ENCODE measurements around the gene GNG8.

Gene GNG8

DNA sequence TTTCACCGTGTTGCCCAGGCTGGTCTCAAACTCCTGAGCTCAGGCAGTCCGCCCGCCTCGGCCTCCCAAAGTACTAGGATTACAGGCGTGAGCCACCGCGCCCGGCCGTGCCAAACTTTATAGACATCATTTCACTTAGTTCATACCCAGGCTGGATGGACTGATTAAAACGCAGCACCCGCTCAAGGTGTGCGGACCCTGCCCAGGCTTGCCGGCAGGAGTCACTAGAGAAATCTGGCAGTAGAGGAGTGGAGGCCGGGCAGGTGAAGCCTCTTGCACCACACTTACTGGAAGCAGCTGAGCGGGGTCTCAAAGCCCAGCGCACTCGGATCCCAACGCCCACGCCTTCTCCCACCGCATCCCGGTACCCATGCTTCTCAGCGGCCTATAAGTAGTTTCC lies 22.5 kb downstream of the GNG8 start:
- H3K9me3 ChIP-seq (ENCODE audit: control insufficient read depth, insufficient read depth, low read length): no peaks in the 10 kb centered on the region
- H3K4me3 ChIP-seq (ENCODE audit: low read depth, low read length): no peak overlapping the region
- H3K9ac ChIP-seq (ENCODE audit: low read depth, low read length): no peak overlapping the region

DNA sequence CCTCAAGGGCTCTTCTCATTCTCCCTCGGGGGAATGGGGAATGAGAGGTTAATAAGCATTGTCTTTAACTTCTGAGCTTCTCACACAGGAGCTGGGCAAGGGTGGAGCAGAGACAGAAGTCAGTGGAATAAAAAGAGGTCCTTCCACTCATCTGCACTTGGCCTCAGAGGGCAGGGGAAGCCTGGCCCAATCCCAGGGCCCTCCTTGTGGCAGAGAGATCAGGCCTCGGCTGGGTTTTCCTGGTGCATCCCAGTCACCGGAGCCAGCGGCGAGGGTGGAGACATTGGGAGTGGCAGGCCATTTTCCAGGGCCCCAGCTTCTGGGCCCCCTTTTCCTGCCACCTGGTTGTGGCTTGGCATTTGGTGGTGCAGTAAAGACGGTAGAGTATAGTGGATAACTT lies 24.2 kb downstream of the GNG8 start:
- Histone ChIP-seq H3K4me1 (ENCODE audit: control insufficient read depth, insufficient read depth, low read length) (no peaks in the 10 kb centered on the region), H3K9me3 (ENCODE audit: control insufficient read depth, insufficient read depth, low read length) (no peaks in the 10 kb centered on the region), H3K27me3 (ENCODE audit: control insufficient read depth, insufficient read depth, low read length) (no peaks in the 10 kb centered on the region), H3K4me3 (ENCODE audit: low read depth, low read length) (no peak overlapping the region), H3K9ac (ENCODE audit: low read depth, low read length) (no peak overlapping the region), H3K36me3 (ENCODE audit: control insufficient read depth, insufficient read depth, low read length) (peaks cover 29% of the 10 kb centered on the region)

More for the DNA sequence above, 22.5 kb downstream of the GNG8 start:
- Histone ChIP-seq H3K4me1 (ENCODE audit: control insufficient read depth, insufficient read depth, low read length) (no peaks in the 10 kb centered on the region), H3K27me3 (ENCODE audit: control insufficient read depth, insufficient read depth, low read length) (no peaks in the 10 kb centered on the region), H3K36me3 (ENCODE audit: control insufficient read depth, insufficient read depth, low read length) (peaks cover 13% of the 10 kb centered on the region)

DNA sequence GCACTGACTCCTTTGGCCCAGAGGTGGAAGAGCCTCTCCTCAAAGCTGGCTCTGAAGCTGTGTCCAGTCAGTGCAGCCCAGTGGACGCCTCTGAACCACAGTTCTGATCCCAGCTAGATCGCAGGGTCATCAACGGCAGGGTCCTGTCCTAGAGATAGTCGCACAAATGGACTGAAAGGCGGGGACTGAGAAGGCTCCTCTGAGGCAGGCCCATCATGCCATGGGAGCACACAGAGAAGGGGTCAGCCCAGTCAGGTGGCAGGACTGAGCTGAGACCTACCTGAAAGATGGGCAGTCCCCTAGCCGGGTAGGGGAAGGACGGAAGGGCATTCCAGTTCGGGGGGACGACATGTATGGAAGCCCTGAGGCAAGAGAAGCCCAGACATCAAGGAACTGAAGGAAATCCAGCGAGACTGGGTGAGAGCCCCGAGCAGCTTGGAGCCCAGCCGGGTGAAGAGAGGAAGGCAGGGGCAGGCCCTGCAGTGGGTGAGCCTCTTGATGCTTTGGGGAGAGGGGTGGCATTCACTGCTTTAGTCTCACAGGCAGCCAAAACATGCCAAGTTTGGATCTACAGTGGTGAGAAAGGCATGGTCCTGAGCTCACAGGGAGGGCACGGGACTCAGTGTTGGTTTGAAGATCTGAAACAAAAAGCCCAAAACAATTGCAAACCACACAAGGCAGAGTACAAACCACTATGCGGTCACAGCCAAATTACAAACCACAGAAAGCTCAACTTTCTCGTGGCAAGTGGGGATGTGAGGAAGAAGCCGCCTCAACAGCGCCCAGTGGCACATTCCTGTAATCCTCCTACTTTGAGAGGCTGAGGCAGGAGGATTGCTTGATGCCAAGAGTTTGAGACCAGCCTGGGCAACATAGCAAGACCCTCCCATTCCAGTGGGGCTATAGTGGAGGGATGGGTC lies 24.9 kb downstream of the GNG8 start:
- Histone ChIP-seq H3K9ac (ENCODE audit: low read depth, low read length) (no peak overlapping the region), H3K36me3 (ENCODE audit: control insufficient read depth, insufficient read depth, low read length) (peaks cover 35% of the 10 kb centered on the region), H3K9me3 (ENCODE audit: control insufficient read depth, insufficient read depth, low read length) (no peaks in the 10 kb centered on the region), H3K4me1 (ENCODE audit: control insufficient read depth, insufficient read depth, low read length) (no peaks in the 10 kb centered on the region), H3K4me3 (ENCODE audit: low read depth, low read length) (no peak overlapping the region), H3K27me3 (ENCODE audit: control insufficient read depth, insufficient read depth, low read length) (no peaks in the 10 kb centered on the region)

DNA sequence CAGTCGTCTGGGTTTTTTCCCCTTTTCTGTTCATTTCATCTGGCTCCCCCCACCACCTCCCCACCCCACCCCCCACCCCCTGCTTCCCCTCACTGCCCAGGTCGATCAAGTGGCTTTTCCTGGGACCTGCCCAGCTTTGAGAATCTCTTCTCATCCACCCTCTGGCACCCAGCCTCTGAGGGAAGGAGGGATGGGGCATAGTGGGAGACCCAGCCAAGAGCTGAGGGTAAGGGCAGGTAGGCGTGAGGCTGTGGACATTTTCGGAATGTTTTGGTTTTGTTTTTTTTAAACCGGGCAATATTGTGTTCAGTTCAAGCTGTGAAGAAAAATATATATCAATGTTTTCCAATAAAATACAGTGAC lies 25.6 kb downstream of the GNG8 start:
- H3K9ac ChIP-seq (ENCODE audit: low read depth, low read length): no peak overlapping the region
- no peak overlapping the region for H3K4me3 ChIP-seq (ENCODE audit: low read depth, low read length)
- no peaks in the 10 kb centered on the region for H3K27me3 ChIP-seq (ENCODE audit: control insufficient read depth, insufficient read depth, low read length)
- no peaks in the 10 kb centered on the region for H3K9me3 ChIP-seq (ENCODE audit: control insufficient read depth, insufficient read depth, low read length)
- no peaks in the 10 kb centered on the region for H3K4me1 ChIP-seq (ENCODE audit: control insufficient read depth, insufficient read depth, low read length)
- H3K36me3 ChIP-seq (ENCODE audit: control insufficient read depth, insufficient read depth, low read length): peaks cover 42% of the 10 kb centered on the region

DNA sequence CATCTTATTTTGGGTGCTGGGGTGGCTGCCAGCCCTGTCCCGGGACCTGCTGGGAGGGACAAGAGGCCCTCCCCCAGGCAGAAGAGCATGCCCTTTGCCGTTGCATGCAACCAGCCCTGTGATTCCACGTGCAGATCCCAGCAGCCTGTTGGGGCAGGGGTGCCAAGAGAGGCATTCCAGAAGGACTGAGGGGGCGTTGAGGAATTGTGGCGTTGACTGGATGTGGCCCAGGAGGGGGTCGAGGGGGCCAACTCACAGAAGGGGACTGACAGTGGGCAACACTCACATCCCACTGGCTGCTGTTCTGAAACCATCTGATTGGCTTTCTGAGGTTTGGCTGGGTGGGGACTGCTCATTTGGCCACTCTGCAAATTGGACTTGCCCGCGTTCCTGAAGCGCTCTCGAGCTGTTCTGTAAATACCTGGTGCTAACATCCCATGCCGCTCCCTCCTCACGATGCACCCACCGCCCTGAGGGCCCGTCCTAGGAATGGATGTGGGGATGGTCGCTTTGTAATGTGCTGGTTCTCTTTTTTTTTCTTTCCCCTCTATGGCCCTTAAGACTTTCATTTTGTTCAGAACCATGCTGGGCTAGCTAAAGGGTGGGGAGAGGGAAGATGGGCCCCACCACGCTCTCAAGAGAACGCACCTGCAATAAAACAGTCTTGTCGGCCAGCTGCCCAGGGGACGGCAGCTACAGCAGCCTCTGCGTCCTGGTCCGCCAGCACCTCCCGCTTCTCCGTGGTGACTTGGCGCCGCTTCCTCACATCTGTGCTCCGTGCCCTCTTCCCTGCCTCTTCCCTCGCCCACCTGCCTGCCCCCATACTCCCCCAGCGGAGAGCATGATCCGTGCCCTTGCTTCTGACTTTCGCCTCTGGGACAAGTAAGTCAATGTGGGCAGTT lies 26.2 kb downstream of the GNG8 start:
- no peaks in the 10 kb centered on the region for H3K9me3 ChIP-seq (ENCODE audit: control insufficient read depth, insufficient read depth, low read length)
- H3K9ac ChIP-seq (ENCODE audit: low read depth, low read length): no peak overlapping the region
- H3K36me3 ChIP-seq (ENCODE audit: control insufficient read depth, insufficient read depth, low read length): peaks cover 44% of the 10 kb centered on the region
- H3K4me3 ChIP-seq (ENCODE audit: low read depth, low read length): no peak overlapping the region
- H3K27me3 ChIP-seq (ENCODE audit: control insufficient read depth, insufficient read depth, low read length): no peaks in the 10 kb centered on the region
- no peaks in the 10 kb centered on the region for H3K4me1 ChIP-seq (ENCODE audit: control insufficient read depth, insufficient read depth, low read length)

DNA sequence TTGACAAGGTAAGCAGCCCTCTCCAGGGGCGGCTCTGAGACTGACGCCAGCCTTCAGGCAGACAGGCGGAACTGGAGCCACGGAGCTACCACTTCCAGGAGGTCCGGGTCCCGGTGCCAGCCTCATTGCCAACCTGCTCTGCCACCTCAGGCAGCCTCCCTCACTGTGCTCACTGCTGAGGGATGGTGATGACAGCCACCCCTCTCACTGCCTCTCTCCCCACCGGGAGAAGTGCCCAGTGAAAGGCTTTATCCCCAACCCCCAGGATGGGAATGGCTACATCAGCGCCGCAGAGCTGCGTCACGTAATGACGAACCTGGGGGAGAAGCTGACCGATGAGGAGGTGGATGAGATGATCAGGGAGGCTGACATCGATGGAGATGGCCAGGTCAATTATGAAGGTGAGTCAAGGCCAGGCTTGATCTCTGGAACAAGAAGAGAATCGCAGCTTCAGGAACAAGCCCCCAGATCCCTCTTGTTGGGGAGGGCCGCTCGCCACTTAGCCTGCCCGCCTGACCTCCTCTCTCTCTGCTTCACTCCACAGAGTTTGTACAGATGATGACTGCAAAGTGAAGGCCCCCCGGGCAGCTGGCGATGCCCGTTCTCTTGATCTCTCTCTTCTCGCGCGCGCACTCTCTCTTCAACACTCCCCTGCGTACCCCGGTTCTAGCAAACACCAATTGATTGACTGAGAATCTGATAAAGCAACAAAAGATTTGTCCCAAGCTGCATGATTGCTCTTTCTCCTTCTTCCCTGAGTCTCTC lies 27.2 kb downstream of the GNG8 start:
- Histone ChIP-seq H3K27me3 (ENCODE audit: control insufficient read depth, insufficient read depth, low read length) (no peaks in the 10 kb centered on the region), H3K36me3 (ENCODE audit: control insufficient read depth, insufficient read depth, low read length) (peaks cover 44% of the 10 kb centered on the region), H3K9me3 (ENCODE audit: control insufficient read depth, insufficient read depth, low read length) (no peaks in the 10 kb centered on the region), H3K9ac (ENCODE audit: low read depth, low read length) (no peak overlapping the region), H3K4me3 (ENCODE audit: low read depth, low read length) (no peak overlapping the region), H3K4me1 (ENCODE audit: control insufficient read depth, insufficient read depth, low read length) (no peaks in the 10 kb centered on the region)

DNA sequence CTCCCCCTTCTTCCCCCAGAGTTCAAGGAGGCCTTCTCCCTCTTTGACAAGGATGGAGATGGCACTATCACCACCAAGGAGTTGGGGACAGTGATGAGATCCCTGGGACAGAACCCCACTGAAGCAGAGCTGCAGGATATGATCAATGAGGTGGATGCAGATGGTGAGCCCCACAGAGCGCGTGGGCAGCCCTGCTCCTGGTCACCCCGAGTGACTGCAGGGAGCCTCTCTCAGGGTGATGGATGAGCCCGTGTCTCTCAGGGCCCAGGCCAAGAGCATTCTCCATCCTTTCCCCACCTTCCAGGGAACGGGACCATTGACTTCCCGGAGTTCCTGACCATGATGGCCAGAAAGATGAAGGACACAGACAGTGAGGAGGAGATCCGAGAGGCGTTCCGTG lies 27.8 kb downstream of the GNG8 start:
- no peak overlapping the region for H3K9ac ChIP-seq (ENCODE audit: low read depth, low read length)
- H3K36me3 ChIP-seq (ENCODE audit: control insufficient read depth, insufficient read depth, low read length): peaks cover 45% of the 10 kb centered on the region
- no peaks in the 10 kb centered on the region for H3K9me3 ChIP-seq (ENCODE audit: control insufficient read depth, insufficient read depth, low read length)
- no peak overlapping the region for H3K4me3 ChIP-seq (ENCODE audit: low read depth, low read length)
- H3K4me1 ChIP-seq (ENCODE audit: control insufficient read depth, insufficient read depth, low read length): peaks cover 3% of the 10 kb centered on the region
- no peaks in the 10 kb centered on the region for H3K27me3 ChIP-seq (ENCODE audit: control insufficient read depth, insufficient read depth, low read length)

DNA sequence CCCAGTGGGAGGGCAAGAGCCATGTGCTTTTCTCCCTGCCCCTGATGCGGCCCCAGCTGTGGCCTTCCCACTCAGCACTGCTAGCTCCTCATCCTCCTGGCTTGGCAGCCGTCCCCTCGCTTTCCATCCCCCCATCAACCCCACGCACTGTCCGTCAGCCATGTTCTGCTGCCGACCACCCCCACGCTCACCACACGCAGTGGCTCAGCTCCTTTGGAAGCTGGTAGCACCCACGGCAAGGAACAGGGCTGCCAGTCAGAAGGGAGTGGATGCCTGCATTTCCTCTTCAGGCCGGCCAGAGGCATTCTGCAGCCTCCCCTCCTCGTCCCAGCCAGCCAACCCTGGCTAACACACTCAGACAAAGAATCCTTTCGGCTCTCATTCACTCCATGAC lies 28.6 kb downstream of the GNG8 start:
- H3K4me3 ChIP-seq (ENCODE audit: low read depth, low read length): no peak overlapping the region
- H3K27me3 ChIP-seq (ENCODE audit: control insufficient read depth, insufficient read depth, low read length): no peaks in the 10 kb centered on the region
- H3K9ac ChIP-seq (ENCODE audit: low read depth, low read length): no peak overlapping the region
- H3K9me3 ChIP-seq (ENCODE audit: control insufficient read depth, insufficient read depth, low read length): no peaks in the 10 kb centered on the region
- H3K4me1 ChIP-seq (ENCODE audit: control insufficient read depth, insufficient read depth, low read length): peaks cover 3% of the 10 kb centered on the region
- H3K36me3 ChIP-seq (ENCODE audit: control insufficient read depth, insufficient read depth, low read length): peaks cover 52% of the 10 kb centered on the region

DNA sequence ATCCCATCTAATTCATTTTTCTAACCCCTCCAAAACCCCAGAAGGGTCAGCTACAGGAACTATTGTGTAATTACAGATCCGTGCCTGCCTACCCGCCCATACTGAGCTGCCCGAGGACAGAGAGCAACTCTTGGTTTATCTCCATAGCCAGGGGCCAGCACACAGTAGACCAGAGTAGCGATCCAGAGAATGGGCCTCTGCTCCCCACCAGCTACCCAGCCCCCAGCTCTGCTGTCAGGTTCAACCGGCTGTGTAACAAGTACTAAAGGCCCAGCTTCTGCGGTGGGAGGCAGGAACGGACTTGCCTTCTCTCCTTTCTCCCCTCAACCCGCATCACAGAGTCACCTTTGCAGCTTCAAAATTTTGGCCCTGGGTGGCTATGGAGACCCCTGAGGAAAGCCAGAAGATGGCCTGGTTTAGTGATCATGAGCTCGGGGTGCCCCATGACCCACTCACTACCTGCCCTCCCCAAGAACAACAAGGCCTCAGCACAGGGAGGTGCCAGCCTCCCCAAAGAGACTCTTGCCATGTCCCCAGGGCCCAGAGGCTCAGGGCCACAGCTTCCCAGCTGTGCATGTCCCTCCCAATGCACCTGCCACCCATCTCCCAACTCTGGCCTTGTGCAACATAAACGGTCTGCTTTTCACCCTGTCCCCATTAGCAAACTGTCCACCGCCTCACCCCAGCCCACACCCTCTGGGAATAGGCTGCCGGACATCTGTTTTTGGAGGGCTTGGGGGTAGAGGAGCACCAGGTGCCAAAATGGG lies 29.1 kb downstream of the GNG8 start:
- no peaks in the 10 kb centered on the region for H3K27me3 ChIP-seq (ENCODE audit: control insufficient read depth, insufficient read depth, low read length)
- peaks cover 52% of the 10 kb centered on the region for H3K36me3 ChIP-seq (ENCODE audit: control insufficient read depth, insufficient read depth, low read length)
- H3K4me3 ChIP-seq (ENCODE audit: low read depth, low read length): no peak overlapping the region
- peaks cover 3% of the 10 kb centered on the region for H3K4me1 ChIP-seq (ENCODE audit: control insufficient read depth, insufficient read depth, low read length)
- no peaks in the 10 kb centered on the region for H3K9me3 ChIP-seq (ENCODE audit: control insufficient read depth, insufficient read depth, low read length)
- no peak overlapping the region for H3K9ac ChIP-seq (ENCODE audit: low read depth, low read length)

DNA sequence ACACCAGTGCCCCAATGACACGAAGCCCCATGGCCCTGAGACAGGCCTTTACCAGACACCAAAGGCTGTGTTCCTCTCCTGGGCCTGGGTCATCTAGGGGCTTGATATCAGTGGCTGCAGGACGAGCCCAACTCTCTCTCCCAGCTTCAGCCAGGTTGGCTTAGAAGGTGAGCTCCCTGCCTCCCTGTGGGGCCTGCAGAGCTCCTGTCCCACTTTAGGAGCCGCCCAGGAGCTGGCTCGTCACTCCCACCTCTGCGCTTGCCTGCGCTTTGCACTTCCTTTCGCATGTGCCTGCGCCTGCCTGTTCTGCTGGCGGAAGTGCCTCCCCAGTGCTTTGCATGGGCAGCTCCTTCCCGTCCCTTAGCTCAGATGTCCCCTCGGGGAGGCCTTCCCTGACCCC lies 30.0 kb downstream of the GNG8 start:
- no peaks in the 10 kb centered on the region for H3K27me3 ChIP-seq (ENCODE audit: control insufficient read depth, insufficient read depth, low read length)
- no peak overlapping the region for H3K4me3 ChIP-seq (ENCODE audit: low read depth, low read length)
- H3K36me3 ChIP-seq (ENCODE audit: control insufficient read depth, insufficient read depth, low read length): peaks cover 52% of the 10 kb centered on the region
- no peaks in the 10 kb centered on the region for H3K9me3 ChIP-seq (ENCODE audit: control insufficient read depth, insufficient read depth, low read length)
- H3K9ac ChIP-seq (ENCODE audit: low read depth, low read length): no peak overlapping the region
- peaks cover 3% of the 10 kb centered on the region for H3K4me1 ChIP-seq (ENCODE audit: control insufficient read depth, insufficient read depth, low read length)

DNA sequence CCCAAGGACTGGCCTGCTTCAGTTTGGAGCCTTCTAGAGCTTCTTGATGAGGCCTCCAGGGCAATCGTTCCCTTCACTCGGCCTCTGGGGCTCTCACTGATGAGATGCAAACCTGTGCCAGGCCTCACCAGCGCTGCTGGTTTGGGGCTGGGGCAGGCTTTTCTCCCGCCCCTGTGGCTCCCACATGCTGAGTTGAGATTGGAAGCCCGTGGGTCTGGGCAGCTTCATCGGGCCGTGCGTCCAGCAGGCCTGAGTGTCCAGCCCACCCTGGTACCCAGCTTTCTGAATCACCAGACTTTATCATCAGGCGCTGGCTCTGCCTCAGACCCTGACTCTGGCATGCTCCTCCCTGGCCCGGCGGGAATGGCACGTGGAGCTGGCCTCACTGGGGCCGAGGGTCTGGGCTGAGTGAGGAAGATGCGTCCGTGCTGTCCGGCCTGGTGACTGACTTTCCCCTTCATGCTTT lies 30.6 kb downstream of the GNG8 start:
- no peaks in the 10 kb centered on the region for H3K27me3 ChIP-seq (ENCODE audit: control insufficient read depth, insufficient read depth, low read length)
- H3K4me1 ChIP-seq (ENCODE audit: control insufficient read depth, insufficient read depth, low read length): peaks cover 3% of the 10 kb centered on the region
- peaks cover 50% of the 10 kb centered on the region for H3K36me3 ChIP-seq (ENCODE audit: control insufficient read depth, insufficient read depth, low read length)
- H3K9me3 ChIP-seq (ENCODE audit: control insufficient read depth, insufficient read depth, low read length): no peaks in the 10 kb centered on the region
- no peak overlapping the region for H3K4me3 ChIP-seq (ENCODE audit: low read depth, low read length)
- H3K9ac ChIP-seq (ENCODE audit: low read depth, low read length): peak overlapping the region; percentile 24

Measured in iPS-15b (cell line).